DMS114 treated with DMSO at 0.1 percent for 48 hours (cell line): ENCODE measurements around the gene SYT7.
"Not testable (repeated sequence)": the region's sequence is repeated elsewhere in the genome, so short reads cannot be mapped to it uniquely, and the experiment has no call there.

Experiments used
- DNase-seq: peaks from one replicate; lab custom pipeline; 2025; ENCODE audit not compliant: unreplicated experiment; lab: John Stamatoyannopoulos, UW

The SYT7 gene

GRCh38 chr11:61481806-61482205 lies 99.1 kb downstream of the SYT7 start:
- DNase-seq, result no peak

- no peak for DNase-seq
Measured at GRCh38 chr11:61480994-61481335, 99.9 kb downstream of the SYT7 start.

GRCh38 chr11:61480261-61480993 lies 100.4 kb downstream of the SYT7 start:
- no peak for DNase-seq

- DNase-seq, result not testable (repeated sequence)
Measured at GRCh38 chr11:61479360-61480058, 101.4 kb downstream of the SYT7 start.

GRCh38 chr11:61477727-61478148 lies 103.1 kb downstream of the SYT7 start:
- no peak for DNase-seq

- DNase-seq, result no peak
Measured at GRCh38 chr11:61477126-61477525, 103.8 kb downstream of the SYT7 start.

- DNase-seq, result no peak
Measured at GRCh38 chr11:61476371-61476770, 104.5 kb downstream of the SYT7 start.

- no peak for DNase-seq
Measured at GRCh38 chr11:61475433-61475832, 105.4 kb downstream of the SYT7 start.

GRCh38 chr11:61474013-61474643 lies 106.7 kb downstream of the SYT7 start:
- DNase-seq, result no peak

- no peak for DNase-seq
Measured at GRCh38 chr11:61473370-61474012, 107.4 kb downstream of the SYT7 start.

GRCh38 chr11:61472868-61473267 lies 108.0 kb downstream of the SYT7 start:
- DNase-seq, result no peak

GRCh38 chr11:61472282-61472681 lies 108.6 kb downstream of the SYT7 start:
- no peak for DNase-seq

GRCh38 chr11:61468002-61468401 lies 112.9 kb downstream of the SYT7 start:
- DNase-seq, result no peak

- DNase-seq, result not testable (repeated sequence)
Measured at GRCh38 chr11:61467602-61468001, 113.3 kb downstream of the SYT7 start.
